Endothelial cell of umbilical vein (primary cell): ENCODE data around the gene MRPS5. TPM values are rescaled to one million over a fixed set of nuclear protein-coding genes. Genes with fewer than 3 reads are reported as not detected.

ENCODE experiments used
- BruUV-seq: library from RNA; stranded (reverse); fragments of 400-500 nt; replicated peaks from 2 replicates; lab custom pipeline; 2021; lab: Mats Ljungman, UMichigan
- CTCF ChIA-PET: fragments of 300-600, 350-600 bp; sonication (Branson Sonifier 250); formaldehyde crosslinking; loops from one replicate; lab custom pipeline; 2021; ENCODE audit warnings: antibody characterized with exemption, inconsistent platforms; lab: Charles Lee
- POLR2A ChIA-PET: fragments of 300-600, 350-600 bp; sonication (Branson Sonifier 250); formaldehyde crosslinking; loops from one replicate; lab custom pipeline; 2021; ENCODE audit warnings: antibody characterized with exemption, inconsistent platforms; lab: Charles Lee
- DNase-seq: peaks from one replicate; pipeline ENCODE4 v3.0.0-alpha.2; 2011; ENCODE audit warnings: low read depth, low spot score
- FAIRE-seq: peaks from 2 replicates; lab custom pipeline; 2011; peaks lifted over from hg19 to GRCh38; lab: Jason Lieb, UNC
- H2AFZ ChIP-seq: 2 replicates; pipeline ENCODE4 v1.6.0; 2012; ENCODE audit warnings: low read depth, low read length, control low read depth, inconsistent platforms
- H3K27ac ChIP-seq: 2 replicates; pipeline ENCODE4 v1.5.1; 2011; ENCODE audit warnings: low read depth, mild to moderate bottlenecking, control low read depth, low read length, moderate library complexity; ENCODE audit not compliant: insufficient read depth
- H3K27me3 ChIP-seq, 2 experiments: 2 replicates each; pipeline versions ENCODE4 v1.6.0 to v1.6.1; 2011; ENCODE audit warnings: low read length in 2 of 2, mixed read lengths in 1 of 2; ENCODE audit not compliant: control insufficient read depth in 2 of 2, insufficient read depth in 2 of 2
- H3K36me3 ChIP-seq, 2 experiments: 2 replicates in 1 of 2; 3 replicates in 1 of 2; pipeline ENCODE4 v1.5.1; 2011; ENCODE audit warnings: low read length in 2 of 2, mild to moderate bottlenecking in 1 of 2, moderate library complexity in 1 of 2; ENCODE audit not compliant: control insufficient read depth in 2 of 2, insufficient read depth in 2 of 2; ENCODE audit errors: extremely low read depth in 1 of 2
- H3K4me1 ChIP-seq: 3 replicates; pipeline ENCODE4 v1.5.1; 2011; ENCODE audit warnings: mild to moderate bottlenecking, low read length; ENCODE audit not compliant: control insufficient read depth, insufficient read depth; ENCODE audit errors: extremely low read depth
- H3K4me2 ChIP-seq: 2 replicates; pipeline ENCODE4 v1.6.1; 2011; ENCODE audit warnings: low read length, control low read depth, mixed read lengths; ENCODE audit not compliant: insufficient read depth
- H3K4me3 ChIP-seq, 3 experiments: fragments of 200-600 bp in 1 of 3; sonication (generic), shearing (Covaris generic) in 1 of 3; replicated peaks in 1 of 3; 2 replicates each; pipeline ENCODE4 v1.5.1; 2011 to 2016; ENCODE audit warnings: control low read depth in 3 of 3, low read length in 3 of 3, mild to moderate bottlenecking in 2 of 3, inconsistent platforms in 1 of 3, low read depth in 1 of 3, moderate library complexity in 1 of 3; ENCODE audit not compliant: insufficient read depth in 1 of 3
- H3K79me2 ChIP-seq: 2 replicates; pipeline ENCODE4 v1.6.0; 2012; ENCODE audit warnings: low read length, inconsistent platforms; ENCODE audit not compliant: control insufficient read depth, insufficient read depth
- H3K9ac ChIP-seq: replicated peaks from 2 replicates; pipeline ENCODE3; 2011; ENCODE audit warnings: low read length, control low read depth; ENCODE audit not compliant: insufficient read depth; ENCODE audit errors: extremely low read depth
- H3K9me1 ChIP-seq: replicated peaks from 3 replicates; pipeline ENCODE4 v1.6.0; 2011; ENCODE audit warnings: mild to moderate bottlenecking, low read length; ENCODE audit not compliant: control insufficient read depth, insufficient read depth; ENCODE audit errors: extremely low read depth
- H3K9me3 ChIP-seq: replicated peaks from 2 replicates; pipeline ENCODE4 v1.5.1; 2012; ENCODE audit warnings: low read length, inconsistent platforms; ENCODE audit not compliant: control insufficient read depth, insufficient read depth
- H4K20me1 ChIP-seq: replicated peaks from 2 replicates; pipeline ENCODE3; 2011; ENCODE audit warnings: mild to moderate bottlenecking, low read length; ENCODE audit not compliant: control insufficient read depth, insufficient read depth; ENCODE audit errors: extremely low read depth
- EZH2 ChIP-seq: IDR thresholded peaks from 2 replicates; pipeline ENCODE4 v1.6.1; 2012; ENCODE audit warnings: borderline replicate concordance, low read depth, mild to moderate bottlenecking, moderate library complexity, low read length, inconsistent platforms; ENCODE audit not compliant: severe bottlenecking
- FOS ChIP-seq: IDR thresholded peaks from 2 replicates; pipeline ENCODE4 v1.6.1; 2011; ENCODE audit warnings: mild to moderate bottlenecking, low read length, moderate library complexity, borderline replicate concordance; ENCODE audit not compliant: insufficient read depth
- GATA2 ChIP-seq: IDR thresholded peaks from 2 replicates; pipeline ENCODE4 v1.7.0; 2011; ENCODE audit warnings: low read depth, mild to moderate bottlenecking, moderate library complexity, mixed read lengths, low read length; ENCODE audit not compliant: insufficient read length, insufficient read depth
- JUN ChIP-seq: IDR thresholded peaks from 2 replicates; pipeline ENCODE4 v1.6.1; 2011; ENCODE audit warnings: borderline replicate concordance, low read depth; ENCODE audit not compliant: insufficient read length, insufficient read depth
- MYC ChIP-seq: IDR thresholded peaks from one replicate; pipeline ENCODE4 v1.6.1; 2011; ENCODE audit warnings: mild to moderate bottlenecking, low read depth, low read length
- POLR2A ChIP-seq: IDR thresholded peaks from 2 replicates; pipeline ENCODE4 v1.6.1; 2012; ENCODE audit warnings: low read depth, mild to moderate bottlenecking, control low read depth, low read length
- POLR2AphosphoS5 ChIP-seq: IDR thresholded peaks from 2 replicates; pipeline ENCODE4 v1.6.1; 2012; ENCODE audit warnings: low read depth, mild to moderate bottlenecking, control low read depth, low read length, moderate library complexity; ENCODE audit not compliant: insufficient read depth
- dilution Hi-C: fragments of 300-500 bp; cut with MboI; formaldehyde crosslinking; loops from one replicate; pipeline ENCODE4 v1.15.0; 2019; ENCODE audit warnings: low sequenced_read_pairs; ENCODE audit not compliant: extremely low pct_ligation_motif_present
- intact Hi-C: fragments of 100-400 bp; cut with micrococcal nuclease; formaldehyde crosslinking; loops from one replicate; pipeline ENCODE4 v1.10.0; 2022
- polyA plus RNA-seq, 4 experiments: library from polyadenylated mRNA; depleted of rRNA in 3 of 4; stranded (reverse) in 3 of 4; unstranded in 1 of 4; fragments of >200 nt; gene quantifications; 2 replicates each; pipeline versions ENCODE4 v1.2.1 to v1.2.3, GENCODE V29; 2011 to 2012; ENCODE audit warnings: missing spikeins in 1 of 4
- total RNA-seq: library from RNA; stranded (reverse); gene quantifications from 2 replicates; pipeline ENCODE4 v1.2.3, GENCODE V29; 2021
- TF ChIP-seq, protein P1 (sequence below): IDR thresholded peaks from 2 replicates; pipeline ENCODE4 v1.6.1; 2011; ENCODE audit not compliant: insufficient read depth, insufficient read length
- TF ChIP-seq, protein P2 (sequence below), 2 donors: IDR thresholded peaks; 1 replicate in 1 of 2; 2 replicates in 1 of 2; pipeline ENCODE4 v1.5.1; 2011; ENCODE audit warnings: low read length in 2 of 2, mild to moderate bottlenecking in 2 of 2, moderate library complexity in 2 of 2, control low read depth in 1 of 2, inconsistent platforms in 1 of 2, low read depth in 1 of 2; ENCODE audit not compliant: insufficient read depth in 1 of 2; ENCODE audit errors: extremely low read depth in 1 of 2

The MRPS5 gene
- total and polyA plus RNA-seq, 2 donors (not counting 3 experiments of a cell fraction or from before 2014, with no cell fraction given) = 50.5 to 62.8 TPM

DNA sequence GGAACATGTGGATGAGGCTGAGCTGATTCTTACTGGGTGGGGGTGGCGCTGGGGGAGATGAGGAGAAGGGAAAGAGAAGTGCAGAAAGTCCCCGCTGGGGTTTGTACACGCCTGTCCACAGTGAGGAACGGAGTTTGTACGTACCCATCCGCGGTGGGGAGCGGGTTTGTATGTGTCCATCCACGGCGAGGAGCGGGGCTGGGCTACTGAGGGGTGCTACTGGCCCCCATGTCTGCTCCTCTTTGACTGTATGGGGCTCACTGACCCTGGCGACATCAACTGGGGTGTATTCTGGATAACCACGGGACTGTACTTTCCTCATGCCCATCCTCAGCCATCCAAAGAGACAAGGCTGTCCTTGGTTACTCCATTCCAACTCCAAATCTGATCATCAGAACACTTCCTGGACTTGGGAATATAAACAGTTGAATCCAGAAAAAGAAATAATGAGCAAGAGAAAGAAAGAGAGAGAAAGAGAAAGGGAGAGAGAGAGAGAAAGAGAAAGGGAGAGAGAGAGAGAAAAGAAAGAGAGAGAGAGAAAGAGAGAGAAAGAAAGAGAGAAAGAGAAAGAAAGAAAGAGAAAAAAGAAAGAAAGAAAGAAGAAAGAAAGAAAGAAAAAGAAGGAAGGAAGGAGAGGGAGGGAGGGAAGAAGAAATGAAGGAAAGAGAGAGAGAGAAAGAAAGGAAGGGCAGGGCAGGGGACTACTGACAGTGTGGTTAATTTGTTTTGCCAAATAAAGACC is 75.1 kb downstream of the MRPS5 start:
- Histone ChIP-seq H3K4me3 (no peak overlapping the region), H3K9me3 (no peaks in the 10 kb centered on the region), H3K9me1 (no peaks in the 10 kb centered on the region), H3K9ac (no peak overlapping the region), H3K4me2 (no peak overlapping the region), H3K27me3 (no peaks in the 10 kb centered on the region), H3K36me3 (no peaks in the 10 kb centered on the region), H4K20me1 (no peaks in the 10 kb centered on the region), H3K27ac (no peak overlapping the region), H3K4me1 (no peaks in the 10 kb centered on the region), H2AFZ (no peak overlapping the region), H3K79me2 (no peaks in the 10 kb centered on the region)
- DNase-seq (no peak), FAIRE-seq (no peak)
- ChIA-PET POLR2A (no interaction called here), CTCF (no interaction called here)
- TF ChIP-seq MYC (no peak), FOS (no peak), POLR2A (no peak), GATA2 (no peak), EZH2 (no peak)
- dilution Hi-C loops (no loop called here), intact Hi-C loops (no loop called here)
- no TSS peak for BruUV-seq

- no peak overlapping the region for H3K9ac ChIP-seq
- H3K9me3 ChIP-seq = no peaks in the 10 kb centered on the region
- no peak overlapping the region for H2AFZ ChIP-seq
- H4K20me1 ChIP-seq = no peaks in the 10 kb centered on the region
- H3K4me3 ChIP-seq = no peak overlapping the region
- no peak overlapping the region for H3K4me2 ChIP-seq
- TF ChIP-seq, protein P1, sequence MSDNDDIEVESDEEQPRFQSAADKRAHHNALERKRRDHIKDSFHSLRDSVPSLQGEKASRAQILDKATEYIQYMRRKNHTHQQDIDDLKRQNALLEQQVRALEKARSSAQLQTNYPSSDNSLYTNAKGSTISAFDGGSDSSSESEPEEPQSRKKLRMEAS = no peak
- TF ChIP-seq JUN (no peak), POLR2A (no peak), EZH2 (no peak), GATA2 (no peak), MYC (no peak), POLR2AphosphoS5 (no peak), FOS (no peak)
- TF ChIP-seq, protein P2, sequence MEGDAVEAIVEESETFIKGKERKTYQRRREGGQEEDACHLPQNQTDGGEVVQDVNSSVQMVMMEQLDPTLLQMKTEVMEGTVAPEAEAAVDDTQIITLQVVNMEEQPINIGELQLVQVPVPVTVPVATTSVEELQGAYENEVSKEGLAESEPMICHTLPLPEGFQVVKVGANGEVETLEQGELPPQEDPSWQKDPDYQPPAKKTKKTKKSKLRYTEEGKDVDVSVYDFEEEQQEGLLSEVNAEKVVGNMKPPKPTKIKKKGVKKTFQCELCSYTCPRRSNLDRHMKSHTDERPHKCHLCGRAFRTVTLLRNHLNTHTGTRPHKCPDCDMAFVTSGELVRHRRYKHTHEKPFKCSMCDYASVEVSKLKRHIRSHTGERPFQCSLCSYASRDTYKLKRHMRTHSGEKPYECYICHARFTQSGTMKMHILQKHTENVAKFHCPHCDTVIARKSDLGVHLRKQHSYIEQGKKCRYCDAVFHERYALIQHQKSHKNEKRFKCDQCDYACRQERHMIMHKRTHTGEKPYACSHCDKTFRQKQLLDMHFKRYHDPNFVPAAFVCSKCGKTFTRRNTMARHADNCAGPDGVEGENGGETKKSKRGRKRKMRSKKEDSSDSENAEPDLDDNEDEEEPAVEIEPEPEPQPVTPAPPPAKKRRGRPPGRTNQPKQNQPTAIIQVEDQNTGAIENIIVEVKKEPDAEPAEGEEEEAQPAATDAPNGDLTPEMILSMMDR (IDR thresholded peaks at IDR 0.05; ENCODE audit: extremely low read depth in 1 of 2, insufficient read depth in 1 of 2, low read depth in 1 of 2, low read length in 2 of 2) = no peak
- no peaks in the 10 kb centered on the region for H3K36me3 ChIP-seq
- H3K9me1 ChIP-seq = no peaks in the 10 kb centered on the region
- DNase-seq (no peak), FAIRE-seq (no peak)
- ChIA-PET POLR2A (no interaction called here), CTCF (interaction anchor here (1.1 to 1.5 kb wide), 2 partner anchors 13 to 21 kb away, joined by 3 read pairs; no protein-coding TSS in a partner anchor)
- intact Hi-C loops (no loop called here), dilution Hi-C loops (no loop called here)
- H3K4me1 ChIP-seq = no peaks in the 10 kb centered on the region
- no TSS peak for BruUV-seq
- H3K27ac ChIP-seq = no peak overlapping the region
- no peaks in the 10 kb centered on the region for H3K27me3 ChIP-seq
- no peaks in the 10 kb centered on the region for H3K79me2 ChIP-seq
These were observed 77.0 kb downstream of the MRPS5 start for GRCh38 chr2:95044601-95045000.
